ENCODE results near the gene AMBP.

- TF ChIP-seq CTCF (IDR thresholded peaks at IDR 0.05) (no peak), POLR2AphosphoS5 (IDR thresholded peaks at IDR 0.05; ENCODE audit: low read depth, low read length) (no peak), CHD2 (IDR thresholded peaks at IDR 0.05; ENCODE audit: low read length, partially characterized antibody) (no peak), EP300 (IDR thresholded peaks at IDR 0.05; ENCODE audit: borderline replicate concordance in 1 of 2, low read depth in 1 of 2, low read length in 1 of 2) (no peak), RFX5 (IDR thresholded peaks at IDR 0.05; ENCODE audit: low read length) (no peak), TAF1 (IDR thresholded peaks at IDR 0.05; ENCODE audit: borderline replicate concordance, low read depth, low read length) (no peak), MXI1 (IDR thresholded peaks at IDR 0.05; ENCODE audit: low read depth, low read length) (no peak), MEF2A (IDR thresholded peaks at IDR 0.05; ENCODE audit: borderline replicate concordance, low read depth) (no peak), EZH2phosphoT487 (IDR thresholded peaks at IDR 0.05; ENCODE audit: borderline replicate concordance, low read depth) (no peak), TCF12 (IDR thresholded peaks at IDR 0.05) (no peak), REST (IDR thresholded peaks at IDR 0.05; ENCODE audit: low read depth, low read length) (no peak)
Measured at GRCh38 chr9:114083666-114084065, 5.6 kb upstream of the AMBP start.
